Endothelial cell of umbilical vein (primary cell): ENCODE data around the gene WDR36. TPM values are rescaled to one million over a fixed set of nuclear protein-coding genes. Genes with fewer than 3 reads are reported as not detected.

Experiments
- BruUV-seq: library from RNA; stranded (reverse); fragments of 400-500 nt; replicated peaks from 2 replicates; lab custom pipeline; 2021; lab: Mats Ljungman, UMichigan
- CTCF ChIA-PET: fragments of 300-600, 350-600 bp; sonication (Branson Sonifier 250); formaldehyde crosslinking; loops from one replicate; lab custom pipeline; 2021; ENCODE audit warnings: antibody characterized with exemption, inconsistent platforms; lab: Charles Lee
- POLR2A ChIA-PET: fragments of 300-600, 350-600 bp; sonication (Branson Sonifier 250); formaldehyde crosslinking; loops from one replicate; lab custom pipeline; 2021; ENCODE audit warnings: antibody characterized with exemption, inconsistent platforms; lab: Charles Lee
- DNase-seq: peaks from one replicate; pipeline ENCODE4 v3.0.0-alpha.2; 2011; ENCODE audit warnings: low read depth, low spot score
- FAIRE-seq: peaks from 2 replicates; lab custom pipeline; 2011; peaks lifted over from hg19 to GRCh38; lab: Jason Lieb, UNC
- H2AFZ ChIP-seq: 2 replicates; pipeline ENCODE4 v1.6.0; 2012; ENCODE audit warnings: low read depth, low read length, control low read depth, inconsistent platforms
- H3K27ac ChIP-seq: 2 replicates; pipeline ENCODE4 v1.5.1; 2011; ENCODE audit warnings: low read depth, mild to moderate bottlenecking, control low read depth, low read length, moderate library complexity; ENCODE audit not compliant: insufficient read depth
- H3K27me3 ChIP-seq, 2 experiments: 2 replicates each; pipeline versions ENCODE4 v1.6.0 to v1.6.1; 2011; ENCODE audit warnings: low read length in 2 of 2, mixed read lengths in 1 of 2; ENCODE audit not compliant: control insufficient read depth in 2 of 2, insufficient read depth in 2 of 2
- H3K36me3 ChIP-seq, 2 experiments: 2 replicates in 1 of 2; 3 replicates in 1 of 2; pipeline ENCODE4 v1.5.1; 2011; ENCODE audit warnings: low read length in 2 of 2, mild to moderate bottlenecking in 1 of 2, moderate library complexity in 1 of 2; ENCODE audit not compliant: control insufficient read depth in 2 of 2, insufficient read depth in 2 of 2; ENCODE audit errors: extremely low read depth in 1 of 2
- H3K4me1 ChIP-seq: 3 replicates; pipeline ENCODE4 v1.5.1; 2011; ENCODE audit warnings: mild to moderate bottlenecking, low read length; ENCODE audit not compliant: control insufficient read depth, insufficient read depth; ENCODE audit errors: extremely low read depth
- H3K4me2 ChIP-seq: 2 replicates; pipeline ENCODE4 v1.6.1; 2011; ENCODE audit warnings: low read length, control low read depth, mixed read lengths; ENCODE audit not compliant: insufficient read depth
- H3K4me3 ChIP-seq, 3 experiments: fragments of 200-600 bp in 1 of 3; sonication (generic), shearing (Covaris generic) in 1 of 3; replicated peaks in 1 of 3; 2 replicates each; pipeline ENCODE4 v1.5.1; 2011 to 2016; ENCODE audit warnings: control low read depth in 3 of 3, low read length in 3 of 3, mild to moderate bottlenecking in 2 of 3, inconsistent platforms in 1 of 3, low read depth in 1 of 3, moderate library complexity in 1 of 3; ENCODE audit not compliant: insufficient read depth in 1 of 3
- H3K79me2 ChIP-seq: 2 replicates; pipeline ENCODE4 v1.6.0; 2012; ENCODE audit warnings: low read length, inconsistent platforms; ENCODE audit not compliant: control insufficient read depth, insufficient read depth
- H3K9ac ChIP-seq: replicated peaks from 2 replicates; pipeline ENCODE3; 2011; ENCODE audit warnings: low read length, control low read depth; ENCODE audit not compliant: insufficient read depth; ENCODE audit errors: extremely low read depth
- H3K9me1 ChIP-seq: replicated peaks from 3 replicates; pipeline ENCODE4 v1.6.0; 2011; ENCODE audit warnings: mild to moderate bottlenecking, low read length; ENCODE audit not compliant: control insufficient read depth, insufficient read depth; ENCODE audit errors: extremely low read depth
- H3K9me3 ChIP-seq: replicated peaks from 2 replicates; pipeline ENCODE4 v1.5.1; 2012; ENCODE audit warnings: low read length, inconsistent platforms; ENCODE audit not compliant: control insufficient read depth, insufficient read depth
- H4K20me1 ChIP-seq: replicated peaks from 2 replicates; pipeline ENCODE3; 2011; ENCODE audit warnings: mild to moderate bottlenecking, low read length; ENCODE audit not compliant: control insufficient read depth, insufficient read depth; ENCODE audit errors: extremely low read depth
- CTCF ChIP-seq, 2 donors: IDR thresholded peaks; 1 replicate in 1 of 2; 2 replicates in 1 of 2; pipeline ENCODE4 v1.5.1; 2011; ENCODE audit warnings: low read length in 2 of 2, mild to moderate bottlenecking in 2 of 2, moderate library complexity in 2 of 2, control low read depth in 1 of 2, inconsistent platforms in 1 of 2, low read depth in 1 of 2; ENCODE audit not compliant: insufficient read depth in 1 of 2; ENCODE audit errors: extremely low read depth in 1 of 2
- EZH2 ChIP-seq: IDR thresholded peaks from 2 replicates; pipeline ENCODE4 v1.6.1; 2012; ENCODE audit warnings: borderline replicate concordance, low read depth, mild to moderate bottlenecking, moderate library complexity, low read length, inconsistent platforms; ENCODE audit not compliant: severe bottlenecking
- FOS ChIP-seq: IDR thresholded peaks from 2 replicates; pipeline ENCODE4 v1.6.1; 2011; ENCODE audit warnings: mild to moderate bottlenecking, low read length, moderate library complexity, borderline replicate concordance; ENCODE audit not compliant: insufficient read depth
- GATA2 ChIP-seq: IDR thresholded peaks from 2 replicates; pipeline ENCODE4 v1.7.0; 2011; ENCODE audit warnings: low read depth, mild to moderate bottlenecking, moderate library complexity, mixed read lengths, low read length; ENCODE audit not compliant: insufficient read length, insufficient read depth
- JUN ChIP-seq: IDR thresholded peaks from 2 replicates; pipeline ENCODE4 v1.6.1; 2011; ENCODE audit warnings: borderline replicate concordance, low read depth; ENCODE audit not compliant: insufficient read length, insufficient read depth
- MAX ChIP-seq: IDR thresholded peaks from 2 replicates; pipeline ENCODE4 v1.6.1; 2011; ENCODE audit not compliant: insufficient read depth, insufficient read length
- MYC ChIP-seq: IDR thresholded peaks from one replicate; pipeline ENCODE4 v1.6.1; 2011; ENCODE audit warnings: mild to moderate bottlenecking, low read depth, low read length
- POLR2A ChIP-seq: IDR thresholded peaks from 2 replicates; pipeline ENCODE4 v1.6.1; 2012; ENCODE audit warnings: low read depth, mild to moderate bottlenecking, control low read depth, low read length
- POLR2AphosphoS5 ChIP-seq: IDR thresholded peaks from 2 replicates; pipeline ENCODE4 v1.6.1; 2012; ENCODE audit warnings: low read depth, mild to moderate bottlenecking, control low read depth, low read length, moderate library complexity; ENCODE audit not compliant: insufficient read depth
- dilution Hi-C: fragments of 300-500 bp; cut with MboI; formaldehyde crosslinking; loops from one replicate; pipeline ENCODE4 v1.15.0; 2019; ENCODE audit warnings: low sequenced_read_pairs; ENCODE audit not compliant: extremely low pct_ligation_motif_present
- intact Hi-C: fragments of 100-400 bp; cut with micrococcal nuclease; formaldehyde crosslinking; loops from one replicate; pipeline ENCODE4 v1.10.0; 2022
- polyA plus RNA-seq, 4 experiments: library from polyadenylated mRNA; depleted of rRNA in 3 of 4; stranded (reverse) in 3 of 4; unstranded in 1 of 4; fragments of >200 nt; gene quantifications; 2 replicates each; pipeline versions ENCODE4 v1.2.1 to v1.2.3, GENCODE V29; 2011 to 2012; ENCODE audit warnings: missing spikeins in 1 of 4
- total RNA-seq: library from RNA; stranded (reverse); gene quantifications from 2 replicates; pipeline ENCODE4 v1.2.3, GENCODE V29; 2021

The WDR36 gene
- total and polyA plus RNA-seq, 2 donors (not counting 3 experiments of a cell fraction or from before 2014, with no cell fraction given), result 10.6 to 30.2 TPM

GRCh38 chr5:111121926-111122325 lies 29.8 kb downstream of the WDR36 start:
- no peaks in the 10 kb centered on the region for H3K9me3 ChIP-seq
- H3K9ac ChIP-seq, result no peak overlapping the region
- peaks cover 3% of the 10 kb centered on the region for H4K20me1 ChIP-seq
- H3K4me1 ChIP-seq, result peaks cover 2% of the 10 kb centered on the region
- no peak for DNase-seq
- CTCF ChIA-PET, result no interaction called here
- POLR2A ChIA-PET, result no interaction called here
- FAIRE-seq, result no peak
- no peak overlapping the region for H2AFZ ChIP-seq
- H3K27me3 ChIP-seq, result no peaks in the 10 kb centered on the region
- TF ChIP-seq MAX, result no peak
- no peak for TF ChIP-seq EZH2
- TF ChIP-seq CTCF (IDR thresholded peaks at IDR 0.05; ENCODE audit: extremely low read depth in 1 of 2, insufficient read depth in 1 of 2, low read depth in 1 of 2, low read length in 2 of 2), result no peak
- no peak for TF ChIP-seq POLR2AphosphoS5
- TF ChIP-seq FOS, result no peak
- TF ChIP-seq JUN, result no peak
- no peak for TF ChIP-seq POLR2A
- TF ChIP-seq MYC, result no peak
- TF ChIP-seq GATA2, result no peak
- no peak overlapping the region for H3K4me3 ChIP-seq
- H3K9me1 ChIP-seq, result no peaks in the 10 kb centered on the region
- no peak overlapping the region for H3K4me2 ChIP-seq
- intact Hi-C loops (no loop called here), dilution Hi-C loops (no loop called here)
- H3K27ac ChIP-seq, result no peak overlapping the region
- no peaks in the 10 kb centered on the region for H3K79me2 ChIP-seq
- peaks cover 3 to 29% of the 10 kb centered on the region in 2 experiments for H3K36me3 ChIP-seq
- no TSS peak for BruUV-seq
